Measurements from ENCODE around the gene PHLDA3.

Gene PHLDA3

GRCh38 chr1:201468844-201469644 lies at the start of gene PHLDA3:
PHLDA3 (minus strand) TSS chr1:201469188; CDS start chr1:201468786, 402 bp downstream.
- DNase-seq (ENCODE audit: low spot score), result peak; percentile 90

DNA sequence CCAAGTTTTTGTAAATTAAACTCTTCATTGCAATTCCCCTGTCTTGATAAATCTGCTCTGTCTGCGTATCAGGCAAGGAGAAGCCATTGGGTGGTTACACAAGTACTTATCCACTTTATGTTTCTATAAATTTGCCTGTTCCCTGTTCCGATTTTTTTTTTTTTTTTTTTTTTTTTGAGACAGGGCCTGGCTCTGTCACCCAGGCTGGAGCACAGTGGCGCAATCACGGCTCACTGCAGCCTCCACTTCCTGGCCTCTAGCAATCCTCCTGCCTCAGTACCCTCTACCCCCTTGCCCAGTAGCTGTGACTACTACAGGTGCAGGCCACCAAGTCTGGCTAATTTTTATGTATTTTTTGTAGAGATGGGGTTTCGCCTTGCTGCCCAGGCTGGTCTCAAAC lies 49.1 kb upstream of the PHLDA3 start:
- DNase-seq (ENCODE audit: low spot score), result no peak

DNA sequence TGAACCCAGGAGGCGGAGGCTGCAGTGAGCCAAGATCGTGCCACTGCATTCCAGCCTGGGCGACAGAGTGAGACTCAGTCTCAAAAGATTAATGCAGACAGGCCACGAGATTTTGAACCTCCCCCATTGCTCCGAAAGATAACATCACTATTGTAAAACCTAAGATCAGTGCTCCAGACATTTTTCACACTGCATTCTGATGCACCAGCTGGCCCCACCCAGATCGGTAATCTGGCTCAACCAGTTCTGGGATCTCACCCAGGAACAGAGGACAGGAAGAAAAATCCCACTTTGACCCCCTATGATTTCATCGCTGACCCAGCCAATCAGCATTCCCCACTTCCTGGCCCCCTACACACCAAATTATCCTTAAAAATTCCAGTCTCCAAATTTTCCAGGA lies 48.6 kb upstream of the PHLDA3 start:
- DNase-seq (ENCODE audit: low spot score), result no peak

- no peak for DNase-seq (ENCODE audit: low spot score)
Measured at GRCh38 chr1:201516511-201517127, 47.6 kb upstream of the PHLDA3 start.

DNA sequence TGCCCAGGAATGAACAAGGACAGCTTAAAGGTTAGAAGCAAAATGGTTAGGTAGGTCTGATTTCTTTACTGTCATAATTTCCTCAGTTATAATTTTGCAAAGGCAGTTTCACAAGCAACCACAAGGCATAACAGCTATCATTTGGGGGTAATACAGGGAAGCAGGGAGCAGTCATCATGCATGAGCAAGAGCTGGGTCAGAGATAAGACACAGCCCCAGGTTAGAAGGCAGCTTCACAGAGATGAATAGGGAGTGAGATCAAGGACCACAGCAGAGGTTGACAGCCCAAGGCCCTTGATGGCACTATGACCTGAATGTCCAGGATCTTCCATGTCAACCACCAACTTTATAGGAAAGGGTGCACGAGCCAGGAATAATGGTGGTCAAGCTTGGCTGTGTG lies 46.9 kb upstream of the PHLDA3 start:
- DNase-seq (ENCODE audit: low spot score), result no peak

DNA sequence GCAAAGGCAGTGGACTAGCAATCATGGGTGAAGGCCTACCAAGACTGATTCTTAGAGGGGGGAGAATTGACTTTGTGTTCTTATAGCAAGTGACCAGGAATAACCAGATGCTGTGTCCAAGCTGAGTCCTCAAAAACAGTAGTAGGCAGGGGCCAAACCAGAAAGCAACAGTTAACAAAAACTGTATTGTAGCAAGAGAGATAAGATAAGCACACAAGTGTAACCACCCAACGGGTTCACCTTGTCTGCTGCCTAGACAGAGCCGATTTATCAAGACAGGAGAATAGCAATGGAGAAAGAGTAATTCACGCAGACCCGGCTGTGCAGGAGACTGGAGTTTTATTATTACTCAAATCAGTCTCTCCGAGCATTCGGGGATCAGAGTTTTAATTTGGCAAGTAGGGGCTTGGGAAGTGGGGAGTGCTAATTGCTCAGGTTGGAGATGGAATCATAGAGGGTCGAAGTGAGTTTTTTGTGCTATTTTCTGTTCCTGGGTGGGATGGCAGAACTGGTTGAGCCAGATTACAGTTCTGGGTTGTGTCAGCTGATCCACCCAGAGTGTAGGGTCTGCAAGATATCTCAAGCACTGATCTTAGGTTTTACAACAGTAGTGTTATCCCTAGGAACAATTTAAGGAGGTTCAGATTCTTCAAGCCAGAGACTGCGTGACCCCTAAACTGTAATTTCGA lies 46.2 kb upstream of the PHLDA3 start:
- DNase-seq (ENCODE audit: low spot score), result no peak

GRCh38 chr1:201514466-201514865 lies 45.5 kb upstream of the PHLDA3 start:
- DNase-seq (ENCODE audit: low spot score), result no peak

DNA sequence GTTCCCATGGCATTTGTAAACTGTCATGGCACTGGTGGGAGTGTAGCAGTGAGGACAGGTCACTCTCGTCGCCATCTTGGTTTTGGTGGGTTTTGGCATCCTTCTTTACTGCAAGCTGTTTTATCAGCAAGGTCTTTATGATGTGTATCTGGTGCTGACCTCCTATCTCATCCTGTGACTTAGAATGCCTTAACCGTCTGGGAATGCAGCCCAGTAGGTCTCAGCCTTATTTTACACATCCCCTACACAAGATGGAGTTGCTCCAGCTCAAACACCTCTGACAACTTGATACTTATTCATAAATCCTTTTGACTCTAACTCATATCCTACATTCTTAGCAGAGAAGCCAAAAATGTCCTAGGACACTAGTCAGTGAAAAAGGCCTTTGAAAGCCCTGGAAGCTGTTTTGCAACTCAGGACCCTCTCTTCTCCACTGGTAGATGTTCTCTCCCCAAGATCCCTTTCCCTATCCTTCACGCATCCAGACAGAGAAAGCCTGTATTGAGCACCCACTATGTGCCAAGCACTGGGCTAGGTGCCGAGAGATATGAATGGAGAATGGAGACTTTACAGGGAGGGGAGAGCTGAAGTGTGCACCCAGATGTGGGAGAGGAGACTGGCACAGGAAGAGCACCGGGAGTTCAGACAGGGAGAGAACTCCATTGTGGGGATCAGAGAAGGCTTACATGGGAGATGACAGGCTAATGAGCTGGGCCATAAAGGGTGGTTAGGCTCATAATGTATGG lies 44.7 kb upstream of the PHLDA3 start:
- no peak for DNase-seq (ENCODE audit: low spot score)

DNA sequence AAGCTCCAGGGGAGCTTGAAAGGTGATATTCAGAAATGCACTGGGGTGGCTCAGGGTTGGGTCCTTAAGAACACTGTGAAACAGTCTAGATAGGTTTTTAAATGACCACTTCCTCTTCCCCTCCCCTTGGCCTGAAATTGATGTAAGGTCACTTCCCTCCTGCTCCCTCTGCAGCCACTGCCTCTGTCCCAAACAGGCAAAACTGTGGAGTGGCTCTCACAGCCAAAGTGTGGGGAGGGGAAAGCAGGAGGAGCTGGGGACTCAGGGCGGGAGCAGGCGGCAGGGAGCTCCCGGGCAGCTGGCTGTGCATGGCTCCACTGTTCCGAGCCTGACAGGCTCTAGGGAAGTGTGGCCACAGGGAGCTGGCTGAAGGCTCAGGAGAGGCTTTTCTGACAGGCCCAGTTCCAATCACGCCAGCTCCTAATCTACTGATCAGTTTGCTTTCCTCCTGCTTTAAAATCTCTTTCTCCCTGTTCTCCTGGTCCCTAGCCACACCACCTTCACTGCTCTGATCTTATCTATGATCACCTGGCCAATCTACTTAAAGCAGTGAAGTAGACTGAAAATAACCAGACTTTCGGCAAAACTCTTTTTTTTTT lies 43.1 kb upstream of the PHLDA3 start:
- DNase-seq (ENCODE audit: low spot score), result no peak

DNA sequence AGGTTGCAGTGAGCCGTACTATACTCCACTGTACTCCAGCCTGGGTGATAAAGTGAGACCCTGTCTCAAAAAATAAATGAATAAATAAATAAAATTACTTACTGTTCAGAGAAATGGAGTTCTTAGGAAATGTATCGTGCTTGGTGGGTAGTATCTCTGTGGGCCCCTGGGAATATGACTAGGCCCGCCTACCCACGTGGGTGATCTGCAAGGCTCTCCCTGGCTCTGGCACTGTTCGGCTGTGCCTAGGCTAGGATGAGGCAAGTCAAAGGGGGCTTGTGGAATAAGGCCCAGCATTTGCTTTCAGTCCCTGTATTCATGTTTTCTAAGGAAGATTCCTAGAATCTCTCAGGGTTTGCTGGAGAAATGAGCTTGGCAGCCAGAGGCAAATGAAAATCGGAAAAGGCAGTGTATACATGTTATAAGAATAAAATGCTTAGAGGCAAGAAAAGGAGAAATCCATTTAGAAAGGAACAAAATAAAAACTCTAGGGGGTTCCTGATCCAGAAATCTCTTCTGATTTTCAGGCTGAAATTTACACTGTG lies 42.5 kb upstream of the PHLDA3 start:
- no peak for DNase-seq (ENCODE audit: low spot score)

- no peak for DNase-seq (ENCODE audit: low spot score)
Measured at GRCh38 chr1:201510734-201511133, 41.7 kb upstream of the PHLDA3 start.

DNA sequence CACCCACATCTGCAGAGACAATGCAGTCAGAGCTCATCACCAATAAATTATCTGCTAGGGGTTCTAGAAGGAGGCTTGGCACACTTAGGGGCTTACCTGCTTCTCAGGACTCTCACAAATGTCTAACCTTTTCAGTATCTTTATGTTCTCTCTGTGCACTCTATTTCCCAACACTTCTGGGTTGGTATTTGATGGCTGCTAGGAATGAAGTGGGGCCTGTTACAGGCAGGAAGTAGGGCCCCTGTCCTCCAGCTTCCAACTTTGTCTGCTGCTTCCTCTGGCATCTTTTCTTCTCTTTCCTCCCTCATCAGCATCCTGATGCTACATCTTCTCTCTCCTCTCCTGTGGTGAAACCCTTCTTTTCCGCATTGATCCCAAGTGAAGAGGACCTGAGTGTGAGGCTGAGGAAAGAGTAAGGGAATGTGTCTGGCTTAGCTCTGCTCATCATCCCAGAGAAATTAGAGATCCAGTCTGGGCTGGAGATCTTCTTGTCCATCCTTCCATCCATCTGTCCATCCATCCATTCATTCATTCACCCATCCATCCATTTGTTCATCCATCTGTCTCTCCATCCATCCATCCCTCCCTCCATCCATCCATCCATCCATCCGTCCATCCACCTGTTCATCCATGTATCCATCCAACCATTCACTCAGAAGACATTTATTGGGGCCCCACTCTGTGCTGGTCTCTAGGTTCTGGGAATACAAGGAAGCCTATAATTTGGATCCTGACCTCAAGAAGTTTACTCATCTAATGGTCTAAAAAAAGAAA lies 40.8 kb upstream of the PHLDA3 start:
- DNase-seq (ENCODE audit: low spot score), result no peak

DNA sequence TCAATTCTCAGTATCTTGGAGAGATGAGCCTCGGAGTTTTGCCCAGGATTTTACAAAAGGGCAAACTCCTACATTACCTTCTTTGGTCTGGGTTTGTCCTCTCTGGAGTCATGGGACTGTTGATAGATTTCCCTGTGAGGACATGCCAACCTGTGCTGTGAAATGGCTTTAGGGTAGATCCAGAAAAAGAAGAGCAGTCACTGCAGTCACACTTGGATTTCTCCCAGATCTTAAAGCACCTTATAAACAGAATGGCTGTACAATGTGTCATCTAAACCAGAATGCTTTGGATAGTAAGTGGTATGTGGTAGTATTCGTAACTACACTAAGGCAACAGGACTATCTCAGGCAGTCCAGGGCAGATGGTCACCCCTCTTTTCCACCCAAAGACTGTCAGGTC lies 39.8 kb upstream of the PHLDA3 start:
- no peak for DNase-seq (ENCODE audit: low spot score)

GRCh38 chr1:201507360-201507675 lies 38.3 kb upstream of the PHLDA3 start:
- DNase-seq (ENCODE audit: low spot score), result no peak

GRCh38 chr1:201506557-201507359 lies 37.8 kb upstream of the PHLDA3 start, which contains the start of gene CSRP1:
CSRP1 (minus strand) TSS chr1:201507123; CDS start chr1:201496303, 10,820 bp downstream.
- DNase-seq (ENCODE audit: low spot score), result peak; percentile 79

DNA sequence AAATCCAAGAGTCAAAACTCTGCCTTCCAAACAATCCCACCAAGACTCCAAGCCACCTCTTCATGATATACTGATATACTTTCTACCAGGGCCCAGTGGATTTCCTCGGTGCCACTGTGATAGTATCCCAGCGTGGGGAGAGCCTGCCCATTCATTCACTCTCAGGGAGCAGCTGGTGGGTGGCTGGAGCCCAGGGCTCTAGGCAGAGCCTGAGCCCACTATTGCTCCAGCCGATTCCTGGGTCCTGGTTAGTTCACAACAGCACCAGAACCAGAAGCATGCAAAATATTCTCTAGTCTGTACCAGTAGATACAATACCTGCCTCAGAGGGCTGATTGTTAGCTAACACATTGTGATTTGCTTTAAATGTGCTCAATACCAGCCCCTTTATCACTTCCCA lies 37.1 kb upstream of the PHLDA3 start:
- DNase-seq (ENCODE audit: low spot score), result no peak

DNA sequence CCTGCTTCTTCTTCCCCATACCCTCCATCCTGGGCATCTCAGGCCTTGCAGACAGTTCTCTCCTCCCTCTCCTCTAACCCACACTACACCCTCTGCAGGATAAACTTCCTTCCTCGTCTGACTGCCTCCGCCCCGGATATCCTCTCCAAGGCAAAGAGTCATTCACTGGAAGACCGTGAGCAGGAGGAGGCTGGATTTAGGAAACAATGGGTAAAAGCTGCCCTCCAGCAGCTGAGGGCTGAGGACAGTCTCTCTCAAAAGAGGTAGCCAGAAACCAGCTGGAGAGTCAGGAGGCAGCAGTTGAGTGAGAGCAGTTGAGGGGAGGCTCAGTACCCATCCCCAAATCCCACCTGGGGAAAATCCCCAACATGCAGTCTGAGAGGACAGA lies 36.5 kb upstream of the PHLDA3 start:
- DNase-seq (ENCODE audit: low spot score), result no peak

DNA sequence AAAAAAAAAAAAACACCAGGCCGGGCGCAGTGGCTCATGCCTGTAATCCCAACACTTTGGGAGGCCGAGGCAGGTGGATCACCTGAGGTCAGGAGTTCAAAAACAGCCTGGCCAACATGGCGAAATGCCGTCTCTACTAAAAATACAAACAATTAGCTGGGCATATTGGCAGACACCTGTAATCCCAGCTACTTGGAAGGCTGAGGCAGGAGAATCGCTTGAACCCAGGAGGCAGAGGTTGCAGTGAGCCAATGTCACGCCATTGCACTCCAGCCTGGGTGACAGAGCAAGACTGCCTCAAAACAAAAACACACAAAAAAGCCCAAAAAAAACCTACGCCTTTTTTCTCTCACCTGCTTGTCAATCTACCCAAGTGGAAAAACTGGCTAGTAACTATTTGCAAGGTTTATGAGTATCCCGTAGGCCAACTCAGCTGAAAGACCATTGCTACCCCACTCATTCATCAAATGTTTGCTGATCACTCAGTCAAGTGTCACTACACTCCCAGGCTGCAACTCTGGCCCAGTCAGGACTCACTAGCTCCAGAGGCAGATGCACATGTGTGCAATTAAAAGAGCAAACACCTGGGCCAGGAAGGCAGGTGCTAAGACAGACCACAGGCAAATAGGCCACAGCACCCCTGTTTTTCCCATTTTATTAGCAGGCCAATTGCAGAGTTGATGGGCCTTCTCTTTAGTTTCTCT lies 36.0 kb upstream of the PHLDA3 start:
- DNase-seq (ENCODE audit: low spot score), result no peak

- DNase-seq (ENCODE audit: low spot score), result no peak
Measured at GRCh38 chr1:201504179-201504631, 35.2 kb upstream of the PHLDA3 start.
